AG04450 (cell line): ENCODE measurements around the gene KLRD1. TPM values are rescaled to one million over a fixed set of nuclear protein-coding genes. Genes with fewer than 3 reads are reported as not detected.
"Not testable (repeated sequence)": the region's sequence is repeated elsewhere in the genome, so short reads cannot be mapped to it uniquely, and the experiment has no call there.

Source experiments
- CTCF ChIA-PET: fragments of 300-600, 350-600 bp; formaldehyde crosslinking; extraction: SDS; loops from one replicate; lab custom pipeline; 2022; ENCODE audit warnings: antibody characterized with exemption, inconsistent platforms; lab: Charles Lee
- POLR2A ChIA-PET: fragments of 350-600 bp; formaldehyde crosslinking; extraction: SDS; loops from one replicate; lab custom pipeline; 2021; ENCODE audit warnings: antibody characterized with exemption, inconsistent platforms; lab: Yijun Ruan, JAX
- DNase-seq: peaks from one replicate; pipeline ENCODE4 v3.0.0-alpha.2; 2011; ENCODE audit warnings: low read depth, low spot score
- H3K27ac ChIP-seq: one replicate; pipeline ENCODE4 v1.5.1; 2012; ENCODE audit warnings: low read depth, low read length, control low read depth
- H3K27me3 ChIP-seq: one replicate; pipeline ENCODE4 v1.6.0; 2012; ENCODE audit warnings: low read length; ENCODE audit not compliant: control insufficient read depth, insufficient read depth
- H3K4me3 ChIP-seq: 2 replicates; pipeline ENCODE4 v1.5.1; 2011; ENCODE audit warnings: mild to moderate bottlenecking, low read depth, low read length, control low read depth
- H3K9me3 ChIP-seq: 2 replicates; pipeline ENCODE4 v1.5.1; 2012; ENCODE audit warnings: low read length; ENCODE audit not compliant: control insufficient read depth, insufficient read depth
- polyA plus RNA-seq: library from polyadenylated mRNA; depleted of rRNA; stranded (reverse); fragments of >200 nt; gene quantifications from 2 replicates; pipeline ENCODE4 v1.2.3, GENCODE V29; 2011
- TF ChIP-seq, protein P1 (sequence below): IDR thresholded peaks from 2 replicates; pipeline ENCODE4 v1.5.1; 2011; ENCODE audit warnings: low read depth, low read length, control low read depth, inconsistent platforms

The KLRD1 gene
- polyA plus RNA-seq, 1 experiment: 0.33 TPM

DNA sequence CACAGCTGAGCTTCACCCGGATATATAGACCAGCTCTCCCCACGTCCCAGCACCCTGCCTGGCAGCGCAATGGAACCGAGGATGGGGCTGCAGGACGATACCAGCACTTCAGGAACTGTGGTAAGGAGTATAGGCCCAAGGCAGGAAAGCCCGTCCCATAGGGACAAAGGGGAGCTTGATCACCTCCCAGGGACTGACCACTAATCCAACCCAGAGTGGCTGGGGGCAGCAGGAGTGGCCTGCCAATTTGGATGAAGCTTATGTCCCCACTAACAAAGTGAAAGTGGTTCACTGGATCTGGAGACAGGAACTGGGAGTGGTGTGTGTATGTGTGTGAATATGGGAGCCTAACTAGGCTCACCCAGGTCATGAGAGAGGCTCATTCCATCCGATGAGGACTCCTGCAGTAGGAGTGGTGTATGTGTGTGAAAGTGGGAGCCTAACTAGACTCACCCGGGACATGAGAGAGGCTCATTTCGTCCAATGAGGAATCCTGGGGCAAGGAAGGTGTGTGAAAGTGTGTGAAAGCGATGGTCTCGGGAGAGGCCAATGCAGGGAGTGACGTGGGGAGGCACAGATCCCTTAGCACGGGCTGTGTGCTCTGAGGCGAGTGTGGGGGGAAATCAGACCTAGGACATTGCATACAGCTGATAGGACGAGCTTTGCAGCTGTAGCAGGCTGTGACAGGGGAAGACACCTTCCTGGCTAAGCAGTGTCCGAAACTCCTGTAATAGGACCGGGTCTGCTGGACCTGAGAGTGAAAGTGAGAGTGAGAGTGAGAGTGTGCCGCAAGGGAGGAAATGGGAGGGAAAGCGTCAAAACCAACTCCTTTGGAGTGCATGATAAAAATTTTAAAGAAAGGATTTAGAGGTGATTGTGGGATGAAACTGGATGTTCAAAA, 56.5 kb downstream of the KLRD1 start:
- ChIA-PET POLR2A (interaction anchor here (0.5 to 1.0 kb wide), 4 partner anchors 21 to 152 kb away, joined by 3 to 7 read pairs (median 4); partner anchors contain the start of gene GABARAPL1), CTCF (interaction anchor here (0.6 to 1.9 kb wide), 5 partner anchors 128 to 807 kb away, joined by 3 to 8 read pairs (median 4); no protein-coding TSS in a partner anchor)
- DNase-seq: no peak

DNA sequence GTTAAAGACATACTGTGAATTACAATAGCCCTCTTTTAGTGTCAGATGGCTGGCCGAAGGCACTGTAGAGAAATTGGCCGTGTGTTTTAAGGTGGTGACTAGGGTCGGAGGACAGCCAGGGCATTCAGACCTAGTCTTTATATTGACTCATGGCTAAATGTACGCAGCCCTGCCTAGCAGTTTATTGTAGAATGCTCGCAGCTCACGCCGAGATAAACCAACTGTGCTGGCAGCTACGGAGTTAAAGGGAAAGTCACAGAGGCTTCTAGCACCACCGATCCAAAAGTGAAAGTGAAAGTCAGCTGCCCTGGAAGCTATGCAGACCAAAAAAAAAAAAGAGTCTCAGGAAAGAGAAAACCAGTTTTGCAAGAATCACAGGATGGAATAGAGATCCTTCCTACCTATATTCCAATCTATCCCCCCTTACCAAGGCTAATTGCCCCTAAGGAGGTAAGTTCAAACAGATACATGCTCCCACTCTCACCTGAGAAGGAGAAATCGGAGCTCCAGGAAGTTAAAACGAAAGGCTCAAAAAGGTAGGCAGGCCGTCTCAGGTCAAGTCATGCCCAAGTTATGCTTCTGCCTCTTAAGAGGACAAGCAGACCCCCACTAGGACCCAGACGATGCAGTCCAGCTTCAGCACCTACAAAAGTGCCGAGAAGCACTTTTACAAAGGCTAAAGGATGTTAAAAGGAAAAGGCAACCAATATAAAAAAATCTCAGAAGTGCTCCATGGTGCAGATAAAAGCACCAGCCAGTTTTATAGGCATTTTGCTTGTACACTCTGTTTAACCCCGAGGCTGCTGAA, 57.3 kb downstream of the KLRD1 start:
- Histone ChIP-seq H3K27ac (peak overlapping the region; percentile 80), H3K9me3 (peaks cover 5% of the 10 kb centered on the region), H3K4me3 (peak overlapping the region; percentile 72), H3K27me3 (no peaks in the 10 kb centered on the region)
- peak; percentile 42 for DNase-seq
- ChIA-PET POLR2A (interaction anchor here (0.5 to 1.0 kb wide), 4 partner anchors 20 to 153 kb away, joined by 3 to 7 read pairs (median 4); partner anchors contain the start of gene GABARAPL1), CTCF (interaction anchor here (1.3 to 2.1 kb wide), 5 partner anchors 26 to 615 kb away, joined by 3 to 8 read pairs (median 6); no protein-coding TSS in a partner anchor)
- TF ChIP-seq, protein P1, sequence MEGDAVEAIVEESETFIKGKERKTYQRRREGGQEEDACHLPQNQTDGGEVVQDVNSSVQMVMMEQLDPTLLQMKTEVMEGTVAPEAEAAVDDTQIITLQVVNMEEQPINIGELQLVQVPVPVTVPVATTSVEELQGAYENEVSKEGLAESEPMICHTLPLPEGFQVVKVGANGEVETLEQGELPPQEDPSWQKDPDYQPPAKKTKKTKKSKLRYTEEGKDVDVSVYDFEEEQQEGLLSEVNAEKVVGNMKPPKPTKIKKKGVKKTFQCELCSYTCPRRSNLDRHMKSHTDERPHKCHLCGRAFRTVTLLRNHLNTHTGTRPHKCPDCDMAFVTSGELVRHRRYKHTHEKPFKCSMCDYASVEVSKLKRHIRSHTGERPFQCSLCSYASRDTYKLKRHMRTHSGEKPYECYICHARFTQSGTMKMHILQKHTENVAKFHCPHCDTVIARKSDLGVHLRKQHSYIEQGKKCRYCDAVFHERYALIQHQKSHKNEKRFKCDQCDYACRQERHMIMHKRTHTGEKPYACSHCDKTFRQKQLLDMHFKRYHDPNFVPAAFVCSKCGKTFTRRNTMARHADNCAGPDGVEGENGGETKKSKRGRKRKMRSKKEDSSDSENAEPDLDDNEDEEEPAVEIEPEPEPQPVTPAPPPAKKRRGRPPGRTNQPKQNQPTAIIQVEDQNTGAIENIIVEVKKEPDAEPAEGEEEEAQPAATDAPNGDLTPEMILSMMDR: no peak

More for the DNA sequence above, 56.5 kb downstream of the KLRD1 start:
- peak overlapping the region; percentile 72 for H3K4me3 ChIP-seq
- no peaks in the 10 kb centered on the region for H3K27me3 ChIP-seq
- peak overlapping the region; percentile 80 for H3K27ac ChIP-seq
- TF ChIP-seq, protein P1: no peak
- H3K9me3 ChIP-seq: peaks cover 5% of the 10 kb centered on the region

DNA sequence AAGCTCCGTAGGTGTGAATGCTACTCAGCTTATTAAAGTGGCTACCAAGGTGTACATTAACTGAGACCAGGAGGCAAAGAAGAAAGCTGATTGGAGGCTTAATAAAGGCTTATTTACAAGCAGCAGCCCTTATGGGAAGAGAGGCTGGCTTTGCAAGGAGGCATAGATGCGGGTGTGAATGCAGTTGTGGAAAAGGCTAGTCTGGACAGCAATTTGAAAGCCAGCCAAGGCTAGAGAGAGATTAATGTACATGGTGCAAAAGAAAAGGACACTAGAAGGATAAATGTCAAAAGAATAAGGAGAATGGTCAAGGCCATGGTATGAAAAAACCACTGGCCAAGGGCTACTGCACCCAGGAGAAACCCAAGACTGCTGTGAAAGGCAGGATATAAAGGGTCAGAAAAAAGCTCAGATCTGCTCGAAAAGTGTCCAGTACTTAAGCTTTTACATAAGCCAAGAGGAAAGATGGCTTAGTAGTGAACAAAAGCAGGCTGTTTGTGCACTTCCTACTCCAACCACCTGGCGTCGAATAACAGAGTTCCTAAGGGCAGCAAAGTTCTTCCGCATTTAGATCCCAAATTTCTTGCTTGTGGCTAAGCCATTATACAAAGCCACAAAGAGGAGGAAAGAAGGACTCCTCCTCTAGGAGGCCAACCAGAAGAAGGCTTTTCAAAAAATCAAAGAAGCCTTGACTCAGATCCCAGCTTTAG, 58.2 kb downstream of the KLRD1 start:
- H3K27ac ChIP-seq: peak overlapping the region; percentile 80
- ChIA-PET CTCF (interaction anchor here (1.2 to 2.1 kb wide), 14 partner anchors 8 to 615 kb away, joined by 3 to 11 read pairs (median 6); partner anchors contain the start of gene KLRC3), POLR2A (no interaction called here)
- H3K9me3 ChIP-seq: peaks cover 5% of the 10 kb centered on the region
- TF ChIP-seq, protein P1: peak; percentile 24
- no peak for DNase-seq
- H3K4me3 ChIP-seq: peak overlapping the region; percentile 72
- no peaks in the 10 kb centered on the region for H3K27me3 ChIP-seq

DNA sequence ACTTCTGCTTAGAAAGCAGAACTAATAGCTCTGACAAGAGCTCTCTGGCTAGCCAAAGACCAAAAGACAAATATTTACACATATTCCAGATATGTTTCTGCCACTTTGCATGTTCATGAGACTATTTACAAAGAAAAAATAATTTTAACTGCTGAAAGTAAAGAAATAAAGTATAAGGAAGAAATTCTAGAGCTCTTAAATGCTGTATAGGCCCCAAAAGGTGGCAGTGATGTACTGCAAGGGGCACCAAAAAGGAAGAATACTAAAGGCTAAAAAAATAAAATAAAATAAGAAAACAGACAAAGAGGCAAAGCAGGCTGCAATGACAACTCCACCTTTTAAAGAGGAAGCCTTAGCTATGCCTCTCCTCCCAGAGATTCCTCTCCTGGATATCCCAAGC, 59.2 kb downstream of the KLRD1 start:
- Histone ChIP-seq H3K4me3 (no peak overlapping the region), H3K27me3 (no peaks in the 10 kb centered on the region), H3K9me3 (peaks cover 5% of the 10 kb centered on the region), H3K27ac (no peak overlapping the region)
- ChIA-PET POLR2A (no interaction called here), CTCF (interaction anchor here (0.9 to 2.1 kb wide), 16 partner anchors 9 to 383 kb away, joined by 3 to 11 read pairs (median 4); partner anchors contain the start of gene KLRC3)
- TF ChIP-seq, protein P1: peak; percentile 20; the same call in 1 of the 2 replicates
- DNase-seq: no peak

DNA sequence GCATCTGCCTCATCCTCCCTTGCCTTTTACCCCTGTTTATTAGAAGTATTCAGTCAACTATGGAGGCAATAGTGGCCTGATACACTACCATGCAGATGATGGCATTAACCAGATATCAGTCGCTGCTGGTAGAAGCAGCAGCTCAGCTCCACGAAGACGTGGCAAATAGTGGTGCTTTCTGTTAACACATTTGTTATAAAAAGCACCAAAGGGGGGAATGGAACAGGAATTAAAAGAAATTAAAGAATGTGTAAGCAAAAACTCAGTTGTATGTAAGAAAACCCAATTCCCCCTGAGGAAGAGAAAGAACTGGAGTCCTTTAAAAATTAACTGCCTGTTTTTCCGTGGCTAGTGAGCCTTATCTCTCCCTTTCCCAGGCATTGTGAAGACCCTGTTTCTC, 60.0 kb downstream of the KLRD1 start:
- CTCF ChIA-PET: interaction anchor here (1.2 to 2.1 kb wide), 5 partner anchors 12 to 382 kb away, joined by 3 to 11 read pairs (median 9); no protein-coding TSS in a partner anchor
- DNase-seq, H3K27ac ChIP-seq, H3K27me3 ChIP-seq, POLR2A ChIA-PET, H3K9me3 ChIP-seq, H3K4me3 ChIP-seq: not testable (repeated sequence)
